GM23338 (cell line): Measurements from ENCODE around the gene SLC8B1. TPM values are rescaled to one million over a fixed set of nuclear protein-coding genes. Genes with fewer than 3 reads are reported as not detected.

ENCODE experiments used
- ATAC-seq: fragments of 200-7000 bp; cut with Tn5 transposase; 3 replicates; pipeline ENCODE4 v1.9.1; 2020
- DNase-seq: peaks from one replicate; pipeline ENCODE4 v3.0.0-alpha.2; 2015; ENCODE audit warnings: low spot score
- H2AFZ ChIP-seq: fragments of 200-600 bp; sonication (generic); 2 replicates; pipeline ENCODE4 v1.8.0; 2016; ENCODE audit warnings: antibody characterized with exemption, mild to moderate bottlenecking, moderate library complexity
- H3F3A ChIP-seq: fragments of 200-600 bp; sonication (generic); replicated peaks from 2 replicates; pipeline ENCODE4 v1.8.0; 2017; ENCODE audit warnings: antibody characterized with exemption, mixed run types, low read depth
- H3K27ac ChIP-seq: fragments of 200-600 bp; sonication (generic); 2 replicates; pipeline ENCODE4 v1.6.1; 2016; ENCODE audit warnings: low read depth
- H3K27me3 ChIP-seq: fragments of 200-600 bp; sonication (generic); 2 replicates; pipeline ENCODE4 v1.8.0; 2016; ENCODE audit warnings: mild to moderate bottlenecking, mixed run types, moderate library complexity; ENCODE audit not compliant: insufficient read depth
- H3K36me3 ChIP-seq: fragments of 200-600 bp; sonication (generic); 2 replicates; pipeline ENCODE4 v1.8.0; 2016; ENCODE audit warnings: mild to moderate bottlenecking; ENCODE audit not compliant: insufficient read depth
- H3K4me1 ChIP-seq: fragments of 200-600 bp; sonication (generic); 2 replicates; pipeline ENCODE4 v1.8.0; 2016; ENCODE audit warnings: mild to moderate bottlenecking, moderate library complexity; ENCODE audit not compliant: insufficient read depth
- H3K4me2 ChIP-seq: fragments of 200-600 bp; sonication (generic); 2 replicates; pipeline ENCODE4 v1.7.1; 2017; ENCODE audit warnings: mixed run types
- H3K4me3 ChIP-seq: fragments of 200-600 bp; sonication (generic); 2 replicates; pipeline ENCODE4 v1.6.1; 2016; ENCODE audit warnings: mixed run types
- H3K79me2 ChIP-seq: fragments of 200-600 bp; sonication (generic); replicated peaks from 2 replicates; pipeline ENCODE4 v1.8.0; 2017; ENCODE audit warnings: mild to moderate bottlenecking; ENCODE audit not compliant: insufficient read depth
- H3K9me2 ChIP-seq: fragments of 200-600 bp; sonication (generic); 2 replicates; pipeline ENCODE4 v1.8.0; 2017; ENCODE audit not compliant: insufficient read depth
- H4K20me1 ChIP-seq: fragments of 200-600 bp; sonication (generic); replicated peaks from 2 replicates; pipeline ENCODE4 v1.8.0; 2017; ENCODE audit warnings: mild to moderate bottlenecking; ENCODE audit not compliant: insufficient read depth
- H3K27ac Mint-ChIP-seq: 2 replicates; pipeline ENCODE4 v1.8.0; 2020; ENCODE audit warnings: inconsistent platforms, mild to moderate bottlenecking, moderate library complexity, mixed read lengths
- H3K27me3 Mint-ChIP-seq: 3 replicates; pipeline ENCODE4 v1.8.0; 2022; ENCODE audit warnings: low read depth, mild to moderate bottlenecking, moderate library complexity, mixed read lengths, inconsistent platforms; ENCODE audit not compliant: insufficient read depth, poor library complexity
- H3K36me3 Mint-ChIP-seq: 3 replicates; pipeline ENCODE4 v1.8.0; 2021; ENCODE audit warnings: low read depth, mild to moderate bottlenecking, inconsistent platforms, moderate library complexity, mixed read lengths
- H3K4me1 Mint-ChIP-seq: 3 replicates; pipeline ENCODE4 v1.8.0; 2020; ENCODE audit warnings: mild to moderate bottlenecking, inconsistent platforms, mixed read lengths
- H3K4me3 Mint-ChIP-seq: 3 replicates; pipeline ENCODE4 v1.8.0; 2021; ENCODE audit warnings: moderate library complexity, mild to moderate bottlenecking, inconsistent platforms, mixed read lengths
- H3K9me3 Mint-ChIP-seq: 3 replicates; pipeline ENCODE4 v1.8.0; 2020; ENCODE audit warnings: moderate library complexity, mild to moderate bottlenecking, inconsistent platforms, mixed read lengths
- CREB1 ChIP-seq: fragments of 250-450 bp; sonication (Bioruptor Pico); IDR thresholded peaks from 2 replicates; pipeline ENCODE4 v1.5.0; 2020; ENCODE audit warnings: low read depth, mild to moderate bottlenecking, moderate library complexity
- EZH2 ChIP-seq: fragments of 200-600 bp; sonication (generic); IDR thresholded peaks from one replicate; pipeline ENCODE4 v1.8.0; 2017; ENCODE audit warnings: antibody characterized with exemption, mild to moderate bottlenecking, low read depth; ENCODE audit not compliant: unreplicated experiment
- EZH2phosphoT487 ChIP-seq: fragments of 200-600 bp; sonication (generic); IDR thresholded peaks from one replicate; pipeline ENCODE4 v1.8.1; 2018; ENCODE audit warnings: antibody characterized with exemption; ENCODE audit not compliant: unreplicated experiment
- JUNB ChIP-seq: IDR thresholded peaks from one replicate; pipeline ENCODE4 v1.6.1; 2016; ENCODE audit warnings: antibody characterized with exemption; ENCODE audit not compliant: unreplicated experiment
- NANOG ChIP-seq: IDR thresholded peaks from 2 replicates; pipeline ENCODE4 v1.6.1; 2016; ENCODE audit warnings: antibody characterized with exemption, borderline replicate concordance
- POLR2AphosphoS5 ChIP-seq: IDR thresholded peaks from 2 replicates; pipeline ENCODE4 v1.6.1; 2016; ENCODE audit warnings: antibody characterized with exemption, low read depth
- REST ChIP-seq: IDR thresholded peaks from one replicate; pipeline ENCODE4 v1.6.1; 2018; ENCODE audit warnings: antibody characterized with exemption; ENCODE audit not compliant: unreplicated experiment
- STAT1 ChIP-seq: IDR thresholded peaks from one replicate; pipeline ENCODE4 v1.6.1; 2016; ENCODE audit warnings: antibody characterized with exemption; ENCODE audit not compliant: unreplicated experiment
- ZNF114 ChIP-seq: fragments of 250-450 bp; sonication (Bioruptor Pico); IDR thresholded peaks from 2 replicates; pipeline ENCODE4 v1.5.0; 2020; ENCODE audit warnings: mild to moderate bottlenecking, moderate library complexity
- ZNF331 ChIP-seq: fragments of 250-450 bp; sonication (Bioruptor Pico); IDR thresholded peaks from 2 replicates; pipeline ENCODE4 v1.5.0; 2020; ENCODE audit warnings: low read depth, mild to moderate bottlenecking, moderate library complexity
- polyA plus RNA-seq: library from polyadenylated mRNA; unstranded; fragments of >200 nt; fragmentation: Nextera tagmentation; extraction: Ambion mirVana; gene quantifications from 2 replicates; pipeline ENCODE4 v1.2.1, GENCODE V29; 2016
- total RNA-seq: library from RNA; depleted of rRNA; stranded (reverse); fragments of >200 nt; shearing (Covaris generic); gene quantifications from 2 replicates; pipeline ENCODE4 v1.2.3, GENCODE V29; 2014
- TF ChIP-seq, protein P1 (sequence below): fragments of 250-450 bp; sonication (Bioruptor Pico); IDR thresholded peaks from 2 replicates; pipeline ENCODE4 v1.5.0; 2020; ENCODE audit warnings: mild to moderate bottlenecking, moderate library complexity
- TF ChIP-seq, protein P2 (sequence below): IDR thresholded peaks from 2 replicates; pipeline ENCODE4 v1.6.1; 2016; ENCODE audit warnings: antibody characterized with exemption
- TF ChIP-seq, protein P3 (sequence below), 2 experiments: fragments of 200-600 bp in 1 of 2; sonication (generic) in 1 of 2; conservative IDR thresholded peaks; 2 replicates each; pipeline versions ENCODE4 v1.5.1 to v1.6.1; 2016 to 2017; ENCODE audit warnings: antibody characterized with exemption in 2 of 2, low read depth in 2 of 2, mild to moderate bottlenecking in 2 of 2, moderate library complexity in 1 of 2

SLC8B1 gene
- total and polyA plus RNA-seq, 2 experiments from 2014 or later, result 6.0 to 8.9 TPM

- H4K20me1 ChIP-seq, result no peaks in the 10 kb centered on the region; the same call in 1 of the 2 replicates
- H3K27ac ChIP-seq, result no peak overlapping the region
- no peak for ATAC-seq
- Mint-ChIP-seq H3K36me3 (peaks cover 17% of the 10 kb centered on the region), H3K9me3 (no peaks in the 10 kb centered on the region; the same call in 2 of the 3 replicates), H3K27ac (no peak overlapping the region), H3K27me3 (peaks cover 4% of the 10 kb centered on the region), H3K4me3 (no peak overlapping the region), H3K4me1 (no peaks in the 10 kb centered on the region; the same call in 2 of the 3 replicates)
- no peak overlapping the region for H3K4me3 ChIP-seq
- no peak for TF ChIP-seq POLR2AphosphoS5
- TF ChIP-seq ZNF331 (CRISPR knock-in tag), result no peak
- no peak for TF ChIP-seq STAT1
- TF ChIP-seq, protein P1, sequence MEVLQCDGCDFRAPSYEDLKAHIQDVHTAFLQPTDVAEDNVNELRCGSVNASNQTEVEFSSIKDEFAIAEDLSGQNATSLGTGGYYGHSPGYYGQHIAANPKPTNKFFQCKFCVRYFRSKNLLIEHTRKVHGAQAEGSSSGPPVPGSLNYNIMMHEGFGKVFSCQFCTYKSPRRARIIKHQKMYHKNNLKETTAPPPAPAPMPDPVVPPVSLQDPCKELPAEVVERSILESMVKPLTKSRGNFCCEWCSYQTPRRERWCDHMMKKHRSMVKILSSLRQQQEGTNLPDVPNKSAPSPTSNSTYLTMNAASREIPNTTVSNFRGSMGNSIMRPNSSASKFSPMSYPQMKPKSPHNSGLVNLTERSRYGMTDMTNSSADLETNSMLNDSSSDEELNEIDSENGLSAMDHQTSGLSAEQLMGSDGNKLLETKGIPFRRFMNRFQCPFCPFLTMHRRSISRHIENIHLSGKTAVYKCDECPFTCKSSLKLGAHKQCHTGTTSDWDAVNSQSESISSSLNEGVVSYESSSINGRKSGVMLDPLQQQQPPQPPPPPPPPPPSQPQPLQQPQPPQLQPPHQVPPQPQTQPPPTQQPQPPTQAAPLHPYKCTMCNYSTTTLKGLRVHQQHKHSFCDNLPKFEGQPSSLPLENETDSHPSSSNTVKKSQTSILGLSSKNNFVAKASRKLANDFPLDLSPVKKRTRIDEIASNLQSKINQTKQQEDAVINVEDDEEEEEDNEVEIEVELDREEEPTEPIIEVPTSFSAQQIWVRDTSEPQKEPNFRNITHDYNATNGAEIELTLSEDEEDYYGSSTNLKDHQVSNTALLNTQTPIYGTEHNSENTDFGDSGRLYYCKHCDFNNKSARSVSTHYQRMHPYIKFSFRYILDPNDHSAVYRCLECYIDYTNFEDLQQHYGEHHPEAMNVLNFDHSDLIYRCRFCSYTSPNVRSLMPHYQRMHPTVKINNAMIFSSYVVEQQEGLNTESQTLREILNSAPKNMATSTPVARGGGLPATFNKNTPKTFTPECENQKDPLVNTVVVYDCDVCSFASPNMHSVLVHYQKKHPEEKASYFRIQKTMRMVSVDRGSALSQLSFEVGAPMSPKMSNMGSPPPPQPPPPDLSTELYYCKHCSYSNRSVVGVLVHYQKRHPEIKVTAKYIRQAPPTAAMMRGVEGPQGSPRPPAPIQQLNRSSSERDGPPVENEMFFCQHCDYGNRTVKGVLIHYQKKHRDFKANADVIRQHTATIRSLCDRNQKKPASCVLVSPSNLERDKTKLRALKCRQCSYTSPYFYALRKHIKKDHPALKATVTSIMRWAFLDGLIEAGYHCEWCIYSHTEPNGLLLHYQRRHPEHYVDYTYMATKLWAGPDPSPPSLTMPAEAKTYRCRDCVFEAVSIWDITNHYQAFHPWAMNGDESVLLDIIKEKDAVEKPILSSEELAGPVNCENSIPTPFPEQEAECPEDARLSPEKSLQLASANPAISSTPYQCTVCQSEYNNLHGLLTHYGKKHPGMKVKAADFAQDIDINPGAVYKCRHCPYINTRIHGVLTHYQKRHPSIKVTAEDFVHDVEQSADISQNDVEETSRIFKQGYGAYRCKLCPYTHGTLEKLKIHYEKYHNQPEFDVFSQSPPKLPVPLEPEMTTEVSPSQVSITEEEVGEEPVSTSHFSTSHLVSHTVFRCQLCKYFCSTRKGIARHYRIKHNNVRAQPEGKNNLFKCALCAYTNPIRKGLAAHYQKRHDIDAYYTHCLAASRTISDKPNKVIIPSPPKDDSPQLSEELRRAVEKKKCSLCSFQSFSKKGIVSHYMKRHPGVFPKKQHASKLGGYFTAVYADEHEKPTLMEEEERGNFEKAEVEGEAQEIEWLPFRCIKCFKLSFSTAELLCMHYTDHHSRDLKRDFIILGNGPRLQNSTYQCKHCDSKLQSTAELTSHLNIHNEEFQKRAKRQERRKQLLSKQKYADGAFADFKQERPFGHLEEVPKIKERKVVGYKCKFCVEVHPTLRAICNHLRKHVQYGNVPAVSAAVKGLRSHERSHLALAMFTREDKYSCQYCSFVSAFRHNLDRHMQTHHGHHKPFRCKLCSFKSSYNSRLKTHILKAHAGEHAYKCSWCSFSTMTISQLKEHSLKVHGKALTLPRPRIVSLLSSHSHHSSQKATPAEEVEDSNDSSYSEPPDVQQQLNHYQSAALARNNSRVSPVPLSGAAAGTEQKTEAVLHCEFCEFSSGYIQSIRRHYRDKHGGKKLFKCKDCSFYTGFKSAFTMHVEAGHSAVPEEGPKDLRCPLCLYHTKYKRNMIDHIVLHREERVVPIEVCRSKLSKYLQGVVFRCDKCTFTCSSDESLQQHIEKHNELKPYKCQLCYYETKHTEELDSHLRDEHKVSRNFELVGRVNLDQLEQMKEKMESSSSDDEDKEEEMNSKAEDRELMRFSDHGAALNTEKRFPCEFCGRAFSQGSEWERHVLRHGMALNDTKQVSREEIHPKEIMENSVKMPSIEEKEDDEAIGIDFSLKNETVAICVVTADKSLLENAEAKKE, result no peak
- TF ChIP-seq EZH2phosphoT487, result no peak
- no peak for TF ChIP-seq ZNF114
- TF ChIP-seq JUNB, result no peak
- no peak for TF ChIP-seq REST
- no peak for TF ChIP-seq CREB1 (CRISPR knock-in tag)
- TF ChIP-seq, protein P2, sequence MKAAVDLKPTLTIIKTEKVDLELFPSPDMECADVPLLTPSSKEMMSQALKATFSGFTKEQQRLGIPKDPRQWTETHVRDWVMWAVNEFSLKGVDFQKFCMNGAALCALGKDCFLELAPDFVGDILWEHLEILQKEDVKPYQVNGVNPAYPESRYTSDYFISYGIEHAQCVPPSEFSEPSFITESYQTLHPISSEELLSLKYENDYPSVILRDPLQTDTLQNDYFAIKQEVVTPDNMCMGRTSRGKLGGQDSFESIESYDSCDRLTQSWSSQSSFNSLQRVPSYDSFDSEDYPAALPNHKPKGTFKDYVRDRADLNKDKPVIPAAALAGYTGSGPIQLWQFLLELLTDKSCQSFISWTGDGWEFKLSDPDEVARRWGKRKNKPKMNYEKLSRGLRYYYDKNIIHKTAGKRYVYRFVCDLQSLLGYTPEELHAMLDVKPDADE, result no peak
- TF ChIP-seq NANOG, result no peak
- no peak for TF ChIP-seq EZH2
- TF ChIP-seq, protein P3, sequence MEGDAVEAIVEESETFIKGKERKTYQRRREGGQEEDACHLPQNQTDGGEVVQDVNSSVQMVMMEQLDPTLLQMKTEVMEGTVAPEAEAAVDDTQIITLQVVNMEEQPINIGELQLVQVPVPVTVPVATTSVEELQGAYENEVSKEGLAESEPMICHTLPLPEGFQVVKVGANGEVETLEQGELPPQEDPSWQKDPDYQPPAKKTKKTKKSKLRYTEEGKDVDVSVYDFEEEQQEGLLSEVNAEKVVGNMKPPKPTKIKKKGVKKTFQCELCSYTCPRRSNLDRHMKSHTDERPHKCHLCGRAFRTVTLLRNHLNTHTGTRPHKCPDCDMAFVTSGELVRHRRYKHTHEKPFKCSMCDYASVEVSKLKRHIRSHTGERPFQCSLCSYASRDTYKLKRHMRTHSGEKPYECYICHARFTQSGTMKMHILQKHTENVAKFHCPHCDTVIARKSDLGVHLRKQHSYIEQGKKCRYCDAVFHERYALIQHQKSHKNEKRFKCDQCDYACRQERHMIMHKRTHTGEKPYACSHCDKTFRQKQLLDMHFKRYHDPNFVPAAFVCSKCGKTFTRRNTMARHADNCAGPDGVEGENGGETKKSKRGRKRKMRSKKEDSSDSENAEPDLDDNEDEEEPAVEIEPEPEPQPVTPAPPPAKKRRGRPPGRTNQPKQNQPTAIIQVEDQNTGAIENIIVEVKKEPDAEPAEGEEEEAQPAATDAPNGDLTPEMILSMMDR (conservative IDR thresholded peaks at IDR 0.05; ENCODE audit: low read depth in 2 of 2), result no peak
- H2AFZ ChIP-seq, result no peak overlapping the region
- H3K4me1 ChIP-seq, result no peaks in the 10 kb centered on the region
- no peaks in the 10 kb centered on the region for H3K36me3 ChIP-seq
- H3K4me2 ChIP-seq, result no peak overlapping the region
- H3K9me2 ChIP-seq, result no peaks in the 10 kb centered on the region
- no peaks in the 10 kb centered on the region for H3K79me2 ChIP-seq
- no peaks in the 10 kb centered on the region for H3F3A ChIP-seq
- H3K27me3 ChIP-seq, result no peaks in the 10 kb centered on the region
- no peak for DNase-seq
These were observed 36.9 kb upstream of the SLC8B1 start for GRCh38 chr12:113371808-113372207.
